GM12892 (cell line): ENCODE data around the gene KRTAP11-1.

ENCODE experiments used
- POLR2A ChIP-seq: IDR thresholded peaks from 2 replicates; pipeline ENCODE4 v1.6.1; 2011; ENCODE audit warnings: low read depth, low read length, control low read depth
- TAF1 ChIP-seq: IDR thresholded peaks from 2 replicates; pipeline ENCODE4 v1.6.1; 2011; ENCODE audit warnings: low read depth, mild to moderate bottlenecking, control low read depth, low read length, borderline replicate concordance

GRCh38 chr21:30831194-30831765 lies 50.1 kb downstream of the KRTAP11-1 start:
- TF ChIP-seq POLR2A (no peak), TAF1 (no peak)
